IPS-NIHi11 (cell line): Measurements from ENCODE around the gene ZRANB2.

Source experiments
- DNase-seq: peaks from one replicate; pipeline ENCODE4 v3.0.0; 2012; ENCODE audit warnings: mixed read lengths, low spot score

The ZRANB2 gene, protein sequence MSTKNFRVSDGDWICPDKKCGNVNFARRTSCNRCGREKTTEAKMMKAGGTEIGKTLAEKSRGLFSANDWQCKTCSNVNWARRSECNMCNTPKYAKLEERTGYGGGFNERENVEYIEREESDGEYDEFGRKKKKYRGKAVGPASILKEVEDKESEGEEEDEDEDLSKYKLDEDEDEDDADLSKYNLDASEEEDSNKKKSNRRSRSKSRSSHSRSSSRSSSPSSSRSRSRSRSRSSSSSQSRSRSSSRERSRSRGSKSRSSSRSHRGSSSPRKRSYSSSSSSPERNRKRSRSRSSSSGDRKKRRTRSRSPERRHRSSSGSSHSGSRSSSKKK

DNA sequence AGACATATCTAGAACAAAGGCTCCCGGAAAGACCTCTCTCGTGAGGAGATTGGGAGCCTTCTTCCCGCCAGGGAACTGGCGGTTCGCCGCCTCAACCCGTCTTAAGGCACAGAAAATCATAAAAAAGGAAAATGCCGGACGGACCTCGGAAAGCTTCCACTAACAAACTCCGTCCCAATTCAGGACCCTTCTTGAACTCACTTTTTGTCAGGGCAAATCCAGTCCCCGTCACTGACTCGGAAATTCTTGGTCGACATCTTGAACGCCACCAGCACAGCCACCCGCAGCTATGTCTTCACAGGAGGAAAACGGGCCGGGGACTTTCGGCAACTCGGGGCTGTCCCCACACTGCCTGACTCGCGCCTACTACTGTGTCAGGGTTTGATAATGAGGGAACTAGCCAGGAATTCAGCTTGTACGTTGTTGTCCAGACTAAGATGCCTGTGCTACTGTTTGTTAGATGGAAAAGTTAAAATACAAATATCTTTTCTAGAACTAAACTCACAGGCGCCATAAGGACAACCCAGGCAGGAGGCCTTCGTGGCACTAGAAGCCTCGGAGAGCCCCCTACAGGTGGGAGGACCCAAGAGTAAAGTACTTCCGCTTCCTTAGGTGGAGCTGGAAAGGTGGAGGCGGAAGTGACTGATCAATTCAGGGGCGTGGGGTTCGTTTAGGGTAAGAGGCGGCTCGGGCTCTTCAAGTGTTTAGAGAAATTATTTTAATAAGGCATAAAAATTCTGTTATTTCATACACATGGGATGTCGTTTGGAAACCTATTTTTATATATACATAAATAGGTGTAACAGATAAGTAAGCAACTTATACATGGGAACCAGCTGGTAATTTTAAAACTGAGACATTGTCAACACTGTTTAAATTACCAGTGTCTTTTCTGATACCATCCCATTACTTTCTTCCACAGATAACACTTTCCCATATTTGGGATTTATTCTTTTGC is at the start of gene ZRANB2:
Gene ZRANB2, minus strand, starts transcription at position 297 of the 958 bp plus-strand sequence. Its CDS starts 40 bp downstream, at position 257.
- DNase-seq, result peak; percentile 91

DNA sequence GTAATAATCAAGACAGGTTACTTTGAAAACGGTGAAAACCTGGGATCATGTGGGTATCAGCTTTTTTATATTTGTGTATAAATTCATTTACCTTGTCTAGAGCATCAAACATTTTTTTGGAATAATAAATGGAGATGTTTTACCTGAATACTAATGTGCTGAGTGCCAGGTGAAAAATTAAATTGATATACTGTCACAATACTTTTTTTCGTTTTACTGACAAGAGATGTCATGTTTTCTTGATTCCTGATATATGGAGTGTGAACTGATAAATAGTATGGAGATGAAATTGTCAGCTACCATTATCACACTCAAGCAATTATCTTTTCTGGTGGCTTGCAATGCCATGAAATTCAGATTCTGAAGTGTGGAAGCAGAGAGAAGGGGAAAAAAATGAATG is 47.2 kb upstream of the ZRANB2 start:
- no peak for DNase-seq

DNA sequence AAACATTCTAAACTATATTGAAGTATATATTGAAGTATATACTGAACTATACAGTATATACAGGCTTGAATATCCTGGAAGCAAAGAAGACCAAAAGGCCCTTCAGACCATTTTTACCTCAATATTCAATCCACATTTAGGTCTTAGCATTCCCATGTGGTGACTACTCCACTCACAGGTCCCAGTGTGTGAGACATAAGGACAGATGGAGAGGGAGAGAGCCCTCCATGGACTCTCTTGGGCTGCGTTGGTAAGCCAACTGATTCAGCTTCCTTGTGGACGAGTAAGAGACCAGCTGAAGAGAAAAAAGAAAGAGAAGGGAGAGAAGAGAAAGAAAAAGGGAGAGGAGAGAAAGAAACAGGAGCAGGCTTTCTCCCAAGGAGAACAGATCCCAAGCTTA is 37.3 kb upstream of the ZRANB2 start:
- DNase-seq, result no peak

DNA sequence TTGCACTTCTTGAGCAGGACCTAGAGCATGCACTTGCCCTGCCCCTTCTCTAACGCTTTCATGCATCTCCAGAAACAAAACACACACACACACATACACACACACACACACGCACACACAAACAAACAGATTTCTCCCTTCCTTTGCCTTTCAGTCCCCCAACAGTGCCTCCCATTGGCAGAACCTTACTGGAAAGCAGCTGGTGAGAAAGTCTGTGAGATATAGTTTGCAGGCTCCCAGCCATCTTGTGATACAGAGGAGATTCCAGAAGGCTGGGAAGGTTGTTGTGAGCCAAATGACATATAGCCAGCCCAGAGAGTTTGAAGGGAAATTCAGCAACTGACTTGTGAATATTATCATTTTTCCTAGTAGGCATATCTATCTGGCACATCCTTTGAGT is 35.9 kb upstream of the ZRANB2 start:
- DNase-seq, result peak; percentile 12

DNA sequence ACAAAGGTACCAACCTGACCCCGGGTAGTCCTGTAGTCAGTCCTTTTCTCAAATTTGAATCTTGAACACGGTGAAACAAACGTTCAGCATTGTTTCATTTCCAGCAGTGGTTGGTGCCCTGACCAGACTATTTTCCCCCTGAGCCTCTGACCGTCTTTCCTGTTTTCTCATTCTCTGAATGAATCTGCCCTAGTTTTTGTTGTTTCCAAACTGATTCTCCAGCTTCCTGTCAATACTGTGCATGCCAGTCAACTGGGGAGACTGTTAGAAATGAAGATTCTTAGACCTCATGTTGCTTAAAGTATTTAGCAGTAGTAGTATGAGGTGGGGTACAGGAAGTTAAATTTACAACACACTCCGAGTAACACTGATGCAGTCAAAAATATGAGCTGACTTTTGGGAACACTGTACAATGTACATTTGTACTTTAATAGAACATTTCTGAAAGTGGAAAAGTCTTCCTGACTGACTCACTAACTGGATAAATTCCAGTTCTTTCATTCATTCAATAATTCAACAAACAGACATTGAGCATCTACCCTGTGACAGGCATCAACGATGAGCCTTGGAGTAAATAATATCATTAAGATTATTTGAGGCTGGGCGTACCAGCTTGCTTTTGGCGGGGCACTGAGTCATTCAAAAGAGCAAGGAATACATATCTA is 26.0 kb upstream of the ZRANB2 start:
- no peak for DNase-seq

DNA sequence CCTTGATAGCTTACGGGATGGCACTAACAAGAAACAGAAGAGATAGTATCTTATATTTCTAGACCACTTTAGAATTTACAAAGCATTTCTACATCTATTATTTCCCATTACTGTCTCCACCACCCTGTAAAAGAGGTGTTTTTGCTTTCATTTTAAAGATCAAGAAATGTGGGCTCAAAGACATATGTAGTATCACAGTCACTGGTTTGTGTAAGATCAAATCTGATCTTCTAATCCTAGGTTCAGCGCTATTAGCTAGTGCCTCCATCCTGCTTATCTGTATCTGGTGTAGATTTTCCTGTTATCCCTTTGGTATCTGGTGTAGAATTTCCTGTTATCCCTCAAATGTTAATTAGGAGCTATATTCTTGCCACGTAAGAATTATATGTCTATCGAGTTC is 23.6 kb upstream of the ZRANB2 start:
- DNase-seq, result no peak

DNA sequence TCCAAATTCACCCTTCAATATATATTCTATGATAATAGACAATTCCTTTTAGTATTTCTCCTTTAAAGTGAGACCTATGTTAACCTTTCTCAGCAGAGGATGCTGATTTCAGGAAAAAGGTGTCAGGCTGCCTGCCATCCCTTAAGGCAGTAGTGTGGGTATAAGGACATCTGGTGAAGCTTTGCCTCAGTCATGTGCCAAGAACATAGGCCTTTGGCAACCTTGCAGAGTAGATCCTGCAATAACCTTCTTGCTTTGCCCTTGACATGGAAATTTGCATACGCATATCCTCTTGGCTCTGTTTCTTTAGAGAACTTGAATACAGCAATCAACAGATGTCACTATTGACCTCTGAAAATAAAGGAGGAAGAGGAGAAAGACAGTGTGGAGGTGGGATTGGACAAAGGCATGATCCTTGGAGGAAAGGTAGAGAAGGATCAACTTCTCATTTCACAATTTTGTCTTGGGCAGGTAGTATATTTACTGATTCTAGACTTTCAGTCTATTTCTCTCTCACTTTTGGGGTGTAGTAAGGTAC is 21.1 kb upstream of the ZRANB2 start:
- no peak for DNase-seq

DNA sequence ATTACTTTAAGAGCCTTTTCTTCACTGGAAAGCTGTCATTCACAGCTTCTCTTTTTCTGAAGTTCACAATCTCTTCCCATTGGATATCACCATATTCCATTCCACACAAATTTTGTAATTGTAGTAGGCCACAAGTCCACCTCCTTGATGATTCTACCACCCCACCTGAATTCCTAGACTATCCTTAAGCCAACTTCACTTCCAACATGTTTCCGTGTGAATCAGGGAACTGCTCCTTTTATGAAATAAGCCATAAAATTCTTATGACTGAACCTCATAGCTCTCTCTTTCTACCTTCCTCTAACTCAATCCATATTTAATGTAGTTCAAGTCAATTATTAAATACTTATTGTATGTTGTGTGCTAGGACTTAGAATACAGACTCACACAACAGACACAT is 16.6 kb upstream of the ZRANB2 start:
- no peak for DNase-seq

DNA sequence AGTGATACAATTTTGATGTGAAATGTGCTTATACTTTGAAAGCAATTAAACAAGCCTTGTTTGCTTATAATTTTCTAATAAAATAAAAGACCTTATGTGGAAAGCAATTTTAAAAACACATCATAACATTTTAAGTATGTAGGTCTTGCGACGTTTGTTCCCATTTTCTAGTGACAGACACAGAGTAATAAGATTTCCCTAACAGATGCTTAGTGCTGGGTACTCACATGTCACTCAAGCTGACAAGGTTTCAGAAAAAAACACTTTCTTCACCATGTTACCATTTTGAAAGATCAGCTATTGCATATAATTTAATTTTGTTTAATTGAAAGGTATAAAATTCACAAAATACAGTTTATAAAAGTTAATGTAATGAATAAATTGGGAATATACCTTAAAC is 14.1 kb upstream of the ZRANB2 start:
- DNase-seq, result no peak

DNA sequence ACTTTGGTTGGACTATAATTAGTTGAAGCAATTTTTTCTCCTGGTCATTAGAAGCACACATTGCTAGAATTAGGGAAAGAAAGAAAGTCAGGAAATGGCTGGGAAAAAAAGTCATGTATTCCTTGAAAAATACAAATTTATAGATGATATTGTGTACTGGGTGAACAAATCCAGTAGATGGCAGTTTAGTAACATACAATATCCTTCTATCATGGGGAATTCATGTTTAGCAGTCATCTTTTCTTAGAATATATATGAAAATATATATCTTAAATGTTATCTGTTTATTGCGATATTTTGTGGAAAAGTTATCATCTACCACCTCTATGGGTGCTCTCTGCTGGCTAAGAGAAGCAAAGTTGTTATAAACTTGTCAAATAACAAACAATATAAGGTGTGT is 13.1 kb upstream of the ZRANB2 start:
- DNase-seq, result no peak

DNA sequence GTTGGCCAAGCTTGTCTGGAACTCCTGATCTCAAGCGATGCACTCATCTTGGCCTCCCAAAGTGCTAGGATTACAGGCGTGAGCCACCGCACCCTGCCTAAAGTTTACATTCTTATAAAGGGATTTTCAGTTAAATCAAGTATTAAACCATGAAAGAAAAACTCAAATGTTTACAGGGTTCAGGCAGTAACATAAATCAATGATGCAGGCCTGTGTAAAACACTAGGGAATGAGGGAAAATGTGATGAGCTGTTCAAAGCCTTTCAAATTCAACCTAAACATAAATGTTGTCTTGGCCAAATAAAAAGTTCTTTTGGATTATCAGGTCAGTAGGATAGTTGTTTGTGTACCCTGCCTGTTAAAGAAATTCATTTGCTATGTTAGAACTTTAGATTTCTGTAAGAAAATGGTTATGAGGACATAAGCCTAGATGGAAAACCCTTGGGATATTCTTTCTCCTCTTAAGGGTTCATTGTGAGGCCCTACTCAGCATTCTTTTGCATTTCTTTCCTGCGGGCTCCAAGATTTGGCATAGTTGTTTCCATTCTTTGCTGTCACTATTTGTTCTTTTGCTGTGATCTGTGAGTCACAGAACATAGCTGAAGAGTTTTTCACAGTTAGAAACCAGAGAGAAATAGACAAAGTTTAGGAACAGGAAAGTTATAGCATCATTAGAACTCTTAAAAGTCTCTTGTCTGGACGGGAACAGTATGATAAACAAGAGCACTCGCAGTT is 8.9 kb upstream of the ZRANB2 start:
- no peak for DNase-seq

DNA sequence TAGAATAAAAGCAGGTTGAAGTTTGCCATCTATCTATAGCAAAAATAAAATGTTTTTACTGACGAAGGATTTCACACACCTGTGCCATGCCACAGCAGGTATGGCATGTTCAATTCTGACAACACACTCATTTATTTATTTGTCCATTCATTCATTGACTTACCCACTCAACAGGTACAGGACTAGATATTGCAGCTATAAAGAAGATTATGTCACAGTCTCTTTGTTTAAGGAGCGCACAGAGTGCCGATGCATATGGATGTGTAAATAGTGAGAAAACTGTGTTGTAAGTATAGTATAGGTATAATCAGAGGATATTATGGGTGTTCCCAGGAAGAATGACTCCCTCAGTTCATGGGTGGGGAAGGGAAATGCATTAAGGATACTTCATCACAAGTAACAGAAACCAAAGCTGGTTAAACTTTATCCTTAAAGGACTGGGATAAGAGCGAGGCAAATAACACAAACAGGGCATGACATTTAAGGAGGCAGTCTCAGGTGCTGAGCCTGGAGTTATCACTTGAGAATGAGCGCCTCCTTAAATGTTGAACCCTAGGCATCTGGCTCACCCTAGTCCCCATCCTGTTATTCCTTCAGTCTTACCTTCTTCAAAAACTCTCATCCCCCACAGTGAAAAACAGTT is 7.9 kb upstream of the ZRANB2 start:
- no peak for DNase-seq

DNA sequence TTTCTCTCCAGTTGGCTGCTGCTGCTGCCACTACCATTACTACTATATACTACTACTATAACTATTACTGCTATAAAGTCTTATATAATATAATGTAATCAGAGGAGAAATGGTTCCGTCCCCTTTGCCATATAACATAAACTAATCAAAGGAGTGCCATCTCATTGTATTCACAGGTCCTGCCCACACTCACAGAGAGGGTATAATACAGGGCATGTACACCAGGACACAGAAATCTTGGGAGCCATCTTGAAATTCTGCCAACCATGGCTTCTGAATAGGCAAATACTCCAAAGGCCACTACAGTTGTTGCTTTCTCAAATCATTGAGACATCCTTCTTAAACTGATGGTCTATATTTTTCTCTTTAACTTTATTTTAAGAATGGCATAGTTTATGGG is 6.9 kb upstream of the ZRANB2 start:
- DNase-seq, result no peak

DNA sequence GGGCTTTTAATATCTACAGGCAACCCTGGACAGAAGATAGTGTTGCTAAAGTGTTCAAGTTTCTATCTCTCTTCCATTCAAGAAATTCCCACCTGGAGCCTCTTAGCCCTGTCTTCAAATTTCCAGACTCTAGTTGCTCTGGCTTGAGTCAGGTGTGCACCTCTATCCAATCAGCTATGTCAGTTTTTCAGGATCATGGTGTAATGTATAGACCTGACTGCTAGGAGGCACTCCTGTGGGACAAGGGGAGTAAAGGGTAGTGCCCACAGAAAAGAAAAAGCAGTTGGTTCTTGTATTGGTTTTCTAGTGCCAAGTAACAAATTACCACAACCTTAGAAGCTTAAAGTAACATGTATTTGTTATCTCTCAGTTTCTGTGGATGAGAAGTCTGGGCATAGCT is 6.2 kb upstream of the ZRANB2 start:
- DNase-seq, result peak; percentile 18

DNA sequence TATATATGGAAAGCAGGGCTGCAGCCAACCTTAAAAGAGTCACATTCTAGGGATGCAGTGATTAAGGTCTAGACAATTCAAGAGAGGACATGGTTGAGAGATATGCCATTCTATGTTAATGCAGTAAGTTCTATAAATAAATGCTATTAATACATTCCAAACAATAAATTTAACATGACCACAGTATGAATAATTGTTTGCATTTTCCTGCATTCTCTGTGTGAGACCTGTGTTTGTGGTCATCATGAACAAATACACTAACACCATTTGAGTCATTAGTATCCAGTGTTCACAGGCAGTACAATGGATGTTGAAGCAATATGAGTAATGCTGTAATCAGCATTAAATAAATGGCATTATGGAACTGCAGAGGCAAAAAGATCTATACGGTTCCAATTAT is 5.5 kb upstream of the ZRANB2 start:
- no peak for DNase-seq

DNA sequence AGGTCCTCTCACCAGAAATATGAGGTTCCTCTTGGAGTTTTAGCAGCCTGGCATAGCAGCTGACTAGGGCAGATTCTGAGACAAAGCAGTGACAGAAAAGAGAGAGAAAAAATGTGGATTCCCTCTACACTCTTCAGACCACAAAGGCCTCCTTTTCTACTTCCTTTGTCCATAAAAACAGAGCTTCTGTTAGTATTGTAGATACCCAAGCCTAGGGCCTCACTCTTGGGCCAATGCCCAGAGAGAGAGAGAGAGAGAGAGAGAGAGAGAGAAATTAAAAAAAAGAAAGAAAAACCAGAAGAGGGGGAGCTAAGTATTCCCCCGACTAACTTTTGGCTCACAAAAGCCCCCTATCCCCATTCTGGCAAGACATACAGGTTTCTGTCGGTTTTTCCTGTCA is 2.4 kb upstream of the ZRANB2 start:
- DNase-seq, result no peak

DNA sequence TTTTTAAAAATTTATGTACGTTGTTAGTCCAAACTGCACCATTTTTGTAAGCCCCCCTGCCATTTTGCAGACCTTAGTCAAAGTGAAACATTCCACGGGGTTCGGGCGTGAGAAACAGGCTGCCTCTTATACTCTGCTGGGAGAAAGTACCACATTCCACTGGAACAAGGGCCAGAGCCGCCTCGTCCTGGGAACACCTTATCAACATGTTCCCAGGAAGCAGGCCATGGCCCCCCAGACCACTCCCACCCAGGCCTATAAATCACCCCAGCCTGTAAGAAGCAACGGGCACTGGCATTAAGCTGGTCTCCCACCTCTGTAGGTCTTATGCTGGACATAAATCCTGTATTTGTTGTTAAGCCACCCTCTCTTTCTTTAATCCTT is 854 bp upstream of the ZRANB2 start:
- DNase-seq, result no peak

DNA sequence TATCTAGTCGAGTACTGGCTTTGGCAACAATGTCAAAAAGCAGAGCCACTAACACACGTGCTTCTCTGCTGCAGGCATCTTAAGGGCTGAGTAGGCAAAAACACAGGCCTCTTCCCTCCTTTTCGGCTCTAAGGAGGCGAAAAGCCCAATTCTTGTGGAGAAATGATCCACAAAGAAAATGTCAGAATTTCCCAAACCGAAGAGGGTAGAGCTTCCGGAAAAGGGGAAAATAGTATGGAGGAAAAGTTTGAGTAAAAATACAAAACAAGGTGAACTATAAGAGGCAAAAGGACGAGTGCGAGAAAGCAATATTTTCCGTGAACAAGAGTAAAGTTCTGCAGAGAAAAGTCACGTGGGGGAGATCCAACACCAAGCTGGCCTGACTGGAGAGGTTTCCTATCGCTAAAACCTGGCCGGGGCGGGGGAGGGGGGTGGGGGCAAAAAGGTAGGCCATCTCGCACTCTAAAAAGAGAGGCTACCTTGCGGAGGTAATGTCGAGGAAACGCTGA is 551 bp downstream of the ZRANB2 start:
- peak; percentile 38 for DNase-seq

DNA sequence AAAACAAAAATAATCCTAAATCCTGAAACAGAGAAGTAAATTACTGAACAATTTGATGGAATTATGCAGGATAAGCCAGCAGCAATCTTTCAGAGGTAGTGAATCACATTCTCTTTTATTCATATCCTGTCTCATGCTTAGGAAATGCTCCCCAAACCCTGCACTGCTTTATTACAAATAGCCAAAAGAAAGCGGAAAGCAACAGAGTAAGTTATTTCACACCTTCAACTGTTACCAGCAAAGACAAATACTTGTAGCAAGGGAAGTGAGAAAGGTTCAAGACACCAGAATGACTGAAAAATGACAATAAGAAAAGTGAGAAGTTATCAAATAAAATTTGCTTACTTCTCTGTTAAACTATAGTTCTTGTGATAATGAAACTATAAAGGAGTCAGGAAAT is 6.2 kb downstream of the ZRANB2 start:
- DNase-seq, result no peak

DNA sequence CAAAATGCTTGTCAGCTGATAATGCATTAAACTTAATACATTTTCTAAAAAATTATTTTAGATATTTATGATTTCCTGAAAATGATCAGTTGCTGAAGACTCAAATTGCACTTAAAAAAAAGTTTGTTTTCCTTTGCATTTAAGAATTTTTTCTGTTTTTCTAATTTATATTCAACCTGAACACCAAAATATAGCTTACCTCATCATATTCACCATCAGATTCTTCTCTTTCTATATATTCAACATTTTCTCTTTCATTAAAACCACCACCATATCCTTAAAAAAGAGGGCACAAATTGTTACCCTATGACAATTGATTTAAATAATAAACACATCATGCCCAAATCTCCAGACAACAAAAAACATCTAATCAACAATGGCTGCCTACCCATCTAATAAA is 8.6 kb downstream of the ZRANB2 start:
- no peak for DNase-seq

DNA sequence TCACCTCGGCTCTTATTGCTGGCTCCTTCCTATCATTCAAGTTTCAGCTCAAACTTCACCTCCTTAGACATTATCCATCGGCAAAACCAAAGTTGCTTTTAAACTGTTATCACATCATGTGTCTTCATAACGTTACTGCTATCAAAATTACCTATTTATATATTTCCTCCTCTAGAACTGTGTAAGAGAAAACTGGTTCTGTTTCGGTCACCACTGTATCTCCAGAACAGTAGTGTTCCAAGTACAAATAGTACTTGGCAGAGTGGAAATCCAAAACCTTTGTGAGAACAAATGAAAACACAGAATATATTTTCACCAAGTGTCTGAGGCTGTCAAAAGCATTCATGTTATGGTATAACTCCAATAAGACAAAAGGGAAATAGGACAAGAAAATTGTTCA is 9.1 kb downstream of the ZRANB2 start:
- no peak for DNase-seq
